ENCODE results near the gene ITIH1. TPM values are rescaled to one million over a fixed set of nuclear protein-coding genes. Genes with fewer than 3 reads are reported as not detected.

ITIH1 gene
- total RNA-seq, 1 experiment from 2014 or later: 0.31 TPM

GRCh38 chr3:52834871-52835501 lies 57.6 kb downstream of the ITIH1 start, which contains the start of gene MUSTN1:
Gene MUSTN1 (minus strand): TSS chr3:52835019. CDS start chr3:52834948, 71 bp downstream.
- in situ Hi-C loops (cut with HindIII; ENCODE audit: low pct_unique_long_range_greater_than_20kb, low sequenced_read_pairs): no loop called here
- TF ChIP-seq, protein P1, sequence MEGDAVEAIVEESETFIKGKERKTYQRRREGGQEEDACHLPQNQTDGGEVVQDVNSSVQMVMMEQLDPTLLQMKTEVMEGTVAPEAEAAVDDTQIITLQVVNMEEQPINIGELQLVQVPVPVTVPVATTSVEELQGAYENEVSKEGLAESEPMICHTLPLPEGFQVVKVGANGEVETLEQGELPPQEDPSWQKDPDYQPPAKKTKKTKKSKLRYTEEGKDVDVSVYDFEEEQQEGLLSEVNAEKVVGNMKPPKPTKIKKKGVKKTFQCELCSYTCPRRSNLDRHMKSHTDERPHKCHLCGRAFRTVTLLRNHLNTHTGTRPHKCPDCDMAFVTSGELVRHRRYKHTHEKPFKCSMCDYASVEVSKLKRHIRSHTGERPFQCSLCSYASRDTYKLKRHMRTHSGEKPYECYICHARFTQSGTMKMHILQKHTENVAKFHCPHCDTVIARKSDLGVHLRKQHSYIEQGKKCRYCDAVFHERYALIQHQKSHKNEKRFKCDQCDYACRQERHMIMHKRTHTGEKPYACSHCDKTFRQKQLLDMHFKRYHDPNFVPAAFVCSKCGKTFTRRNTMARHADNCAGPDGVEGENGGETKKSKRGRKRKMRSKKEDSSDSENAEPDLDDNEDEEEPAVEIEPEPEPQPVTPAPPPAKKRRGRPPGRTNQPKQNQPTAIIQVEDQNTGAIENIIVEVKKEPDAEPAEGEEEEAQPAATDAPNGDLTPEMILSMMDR (IDR thresholded peaks at IDR 0.05): no peak
- TF ChIP-seq SIN3A (IDR thresholded peaks at IDR 0.05; ENCODE audit: borderline replicate concordance, insufficient read depth, low read depth, low read length): no peak
- no peak for TF ChIP-seq TCF7L2 (IDR thresholded peaks at IDR 0.05; ENCODE audit: low read depth, low read length)
- TF ChIP-seq, protein P2, sequence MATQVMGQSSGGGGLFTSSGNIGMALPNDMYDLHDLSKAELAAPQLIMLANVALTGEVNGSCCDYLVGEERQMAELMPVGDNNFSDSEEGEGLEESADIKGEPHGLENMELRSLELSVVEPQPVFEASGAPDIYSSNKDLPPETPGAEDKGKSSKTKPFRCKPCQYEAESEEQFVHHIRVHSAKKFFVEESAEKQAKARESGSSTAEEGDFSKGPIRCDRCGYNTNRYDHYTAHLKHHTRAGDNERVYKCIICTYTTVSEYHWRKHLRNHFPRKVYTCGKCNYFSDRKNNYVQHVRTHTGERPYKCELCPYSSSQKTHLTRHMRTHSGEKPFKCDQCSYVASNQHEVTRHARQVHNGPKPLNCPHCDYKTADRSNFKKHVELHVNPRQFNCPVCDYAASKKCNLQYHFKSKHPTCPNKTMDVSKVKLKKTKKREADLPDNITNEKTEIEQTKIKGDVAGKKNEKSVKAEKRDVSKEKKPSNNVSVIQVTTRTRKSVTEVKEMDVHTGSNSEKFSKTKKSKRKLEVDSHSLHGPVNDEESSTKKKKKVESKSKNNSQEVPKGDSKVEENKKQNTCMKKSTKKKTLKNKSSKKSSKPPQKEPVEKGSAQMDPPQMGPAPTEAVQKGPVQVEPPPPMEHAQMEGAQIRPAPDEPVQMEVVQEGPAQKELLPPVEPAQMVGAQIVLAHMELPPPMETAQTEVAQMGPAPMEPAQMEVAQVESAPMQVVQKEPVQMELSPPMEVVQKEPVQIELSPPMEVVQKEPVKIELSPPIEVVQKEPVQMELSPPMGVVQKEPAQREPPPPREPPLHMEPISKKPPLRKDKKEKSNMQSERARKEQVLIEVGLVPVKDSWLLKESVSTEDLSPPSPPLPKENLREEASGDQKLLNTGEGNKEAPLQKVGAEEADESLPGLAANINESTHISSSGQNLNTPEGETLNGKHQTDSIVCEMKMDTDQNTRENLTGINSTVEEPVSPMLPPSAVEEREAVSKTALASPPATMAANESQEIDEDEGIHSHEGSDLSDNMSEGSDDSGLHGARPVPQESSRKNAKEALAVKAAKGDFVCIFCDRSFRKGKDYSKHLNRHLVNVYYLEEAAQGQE (IDR thresholded peaks at IDR 0.05; ENCODE audit: insufficient read depth in 1 of 2, low read depth in 2 of 2, low read length in 1 of 2): no peak
- no peak for TF ChIP-seq POLR2AphosphoS5 (IDR thresholded peaks at IDR 0.05; ENCODE audit: low read depth, low read length)
- Histone ChIP-seq H3K4me1 (ENCODE audit: control insufficient read depth, insufficient read depth, low read length) (peaks cover 6% of the 10 kb centered on the region), H3K4me3 (ENCODE audit: low read depth in 2 of 2, low read length in 2 of 2) (no peak within 1 kb of the TSS), H3K9me3 (ENCODE audit: control insufficient read depth, insufficient read depth, low read depth, low read length) (no peaks in the 10 kb centered on the region), H3K27me3 (ENCODE audit: control insufficient read depth, insufficient read depth, low read length) (no peaks in the 10 kb centered on the region), H3K36me3 (ENCODE audit: control insufficient read depth, insufficient read depth, low read length) (no peaks in the 10 kb centered on the region), H3K27ac (ENCODE audit: low read length) (no peak within 1 kb of the TSS)
- DNase-seq (ENCODE audit: low read depth, low spot score) (no peak), ATAC-seq (no peak)
- ChIA-PET POLR2A (no interaction called here), CTCF (no interaction called here)
- no TSS peak for BruUV-seq (replicated peaks)
- intact Hi-C loops (cut with micrococcal nuclease; ENCODE audit: unreplicated experiment): no loop called here

- Histone ChIP-seq H3K27ac (ENCODE audit: low read length) (no peak overlapping the region), H3K4me3 (ENCODE audit: low read depth in 2 of 2, low read length in 2 of 2) (no peak overlapping the region), H3K4me1 (ENCODE audit: control insufficient read depth, insufficient read depth, low read length) (peaks cover 6% of the 10 kb centered on the region), H3K36me3 (ENCODE audit: control insufficient read depth, insufficient read depth, low read length) (no peaks in the 10 kb centered on the region), H3K27me3 (ENCODE audit: control insufficient read depth, insufficient read depth, low read length) (no peaks in the 10 kb centered on the region), H3K9me3 (ENCODE audit: control insufficient read depth, insufficient read depth, low read depth, low read length) (no peaks in the 10 kb centered on the region)
- ATAC-seq (no peak), DNase-seq (ENCODE audit: low read depth, low spot score) (no peak)
- POLR2A ChIA-PET: no interaction called here
- intact Hi-C loops (cut with micrococcal nuclease; ENCODE audit: unreplicated experiment): no loop called here
- CTCF ChIA-PET: no interaction called here
- in situ Hi-C loops (cut with HindIII; ENCODE audit: low pct_unique_long_range_greater_than_20kb, low sequenced_read_pairs): no loop called here
- no TSS peak for BruUV-seq (replicated peaks)
- TF ChIP-seq SIN3A (IDR thresholded peaks at IDR 0.05; ENCODE audit: borderline replicate concordance, insufficient read depth, low read depth, low read length) (no peak), POLR2AphosphoS5 (IDR thresholded peaks at IDR 0.05; ENCODE audit: low read depth, low read length) (no peak), TCF7L2 (IDR thresholded peaks at IDR 0.05; ENCODE audit: low read depth, low read length) (no peak)
- TF ChIP-seq, protein P1 (IDR thresholded peaks at IDR 0.05): no peak
- TF ChIP-seq, protein P2 (IDR thresholded peaks at IDR 0.05; ENCODE audit: insufficient read depth in 1 of 2, low read depth in 2 of 2, low read length in 1 of 2): no peak
Observed at GRCh38 chr3:52835766-52836470, 58.5 kb downstream of the ITIH1 start.

Measured in Panc1 (cell line).